CMK (cell line): ENCODE data around the gene ARHGAP8.
"Not testable (repeated sequence)": the region's sequence is repeated elsewhere in the genome, so short reads cannot be mapped to it uniquely, and the experiment has no call there.

ENCODE experiments used
- DNase-seq: peaks from one replicate; pipeline ENCODE4 v3.0.0-alpha.2; 2010; ENCODE audit warnings: low read depth

Gene ARHGAP8

GRCh38 chr22:44831885-44832284 is 79.5 kb downstream of the ARHGAP8 start:
- no peak for DNase-seq

GRCh38 chr22:44834065-44834464 is 81.7 kb downstream of the ARHGAP8 start:
- DNase-seq: no peak

GRCh38 chr22:44837481-44837880 is 85.1 kb downstream of the ARHGAP8 start:
- no peak for DNase-seq

- DNase-seq: no peak
Measured at GRCh38 chr22:44838316-44839016, 86.1 kb downstream of the ARHGAP8 start.

- no peak for DNase-seq
Measured at GRCh38 chr22:44839061-44839460, 86.7 kb downstream of the ARHGAP8 start.

GRCh38 chr22:44839721-44840120 is 87.3 kb downstream of the ARHGAP8 start:
- DNase-seq: no peak

GRCh38 chr22:44840611-44841322 is 88.4 kb downstream of the ARHGAP8 start:
- no peak for DNase-seq

GRCh38 chr22:44842417-44842816 is 90.0 kb downstream of the ARHGAP8 start:
- no peak for DNase-seq

GRCh38 chr22:44845191-44845590 is 92.8 kb downstream of the ARHGAP8 start:
- DNase-seq: no peak

- no peak for DNase-seq
Measured at GRCh38 chr22:44845796-44846720, 93.7 kb downstream of the ARHGAP8 start.

- no peak for DNase-seq
Measured at GRCh38 chr22:44846726-44847275, 94.4 kb downstream of the ARHGAP8 start.

- no peak for DNase-seq
Measured at GRCh38 chr22:44847380-44847779, 95.0 kb downstream of the ARHGAP8 start.

- no peak for DNase-seq
Measured at GRCh38 chr22:44847892-44848291, 95.5 kb downstream of the ARHGAP8 start.

- no peak for DNase-seq
Measured at GRCh38 chr22:44848296-44848741, 95.9 kb downstream of the ARHGAP8 start.

GRCh38 chr22:44848791-44849420 is 96.5 kb downstream of the ARHGAP8 start:
- DNase-seq: no peak

- DNase-seq: no peak
Measured at GRCh38 chr22:44850946-44851345, 98.6 kb downstream of the ARHGAP8 start.

- not testable (repeated sequence) for DNase-seq
Measured at GRCh38 chr22:44854641-44855040, 102.3 kb downstream of the ARHGAP8 start.

GRCh38 chr22:44855855-44856254 is 103.5 kb downstream of the ARHGAP8 start:
- DNase-seq: no peak

GRCh38 chr22:44858819-44859218 is 106.4 kb downstream of the ARHGAP8 start:
- DNase-seq: not testable (repeated sequence)

- no peak for DNase-seq
Measured at GRCh38 chr22:44859641-44860040, 107.3 kb downstream of the ARHGAP8 start.

- DNase-seq: no peak
Measured at GRCh38 chr22:44860311-44860710, 107.9 kb downstream of the ARHGAP8 start.

- DNase-seq: no peak
Measured at GRCh38 chr22:44861245-44861644, 108.9 kb downstream of the ARHGAP8 start.
